H1 (cell line): ENCODE data around the gene NCKIPSD. TPM values are rescaled to one million over a fixed set of nuclear protein-coding genes. Genes with fewer than 3 reads are reported as not detected.

Source experiments
- SRF ChIP-seq: IDR thresholded peaks from 2 replicates; pipeline ENCODE4 v1.6.1; 2011; ENCODE audit warnings: mild to moderate bottlenecking, low read depth, low read length, moderate library complexity
- polyA plus RNA-seq, 7 experiments: library from polyadenylated mRNA; depleted of rRNA in 3 of 7; stranded (reverse) in 5 of 7; unstranded in 2 of 7; fragments of >200 nt in 5 of 7; fragments of 200-250 nt in 2 of 7; gene quantifications; 1 replicate in 5 of 7; 2 replicates in 1 of 7; 4 replicates in 1 of 7; pipeline versions ENCODE4 v1.2.1 to v1.2.3, GENCODE V29; 2011 to 2013; ENCODE audit warnings: missing spikeins in 2 of 7, mixed read lengths in 2 of 7
- total RNA-seq: library from RNA; stranded (reverse); fragmentation: NEBNext Ultra II Directional; extraction: Animal tissue kit (Norgen Biotek cat#: 25700); gene quantifications from 2 replicates; pipeline ENCODE4 v1.2.1, GENCODE V29; 2021

NCKIPSD gene
- total and polyA plus RNA-seq, 2 of the 8 experiments (the other 6 are each of a cell fraction or from before 2014, with no cell fraction given) = 34.7 to 91.8 TPM

- no peak for TF ChIP-seq SRF
- TF ChIP-seq, all 59 proteins: peak for 0
Observed at GRCh38 chr3:48678056-48678455, 7.7 kb downstream of the NCKIPSD start (continued).
